ENCODE data around the gene RASAL2. TPM values are rescaled to one million over a fixed set of nuclear protein-coding genes. Genes with fewer than 3 reads are reported as not detected.

Gene RASAL2
- total RNA-seq, 4 donors from 2014 or later: 19.7 to 36.7 (median 27.4) TPM

- TF ChIP-seq, protein P1, sequence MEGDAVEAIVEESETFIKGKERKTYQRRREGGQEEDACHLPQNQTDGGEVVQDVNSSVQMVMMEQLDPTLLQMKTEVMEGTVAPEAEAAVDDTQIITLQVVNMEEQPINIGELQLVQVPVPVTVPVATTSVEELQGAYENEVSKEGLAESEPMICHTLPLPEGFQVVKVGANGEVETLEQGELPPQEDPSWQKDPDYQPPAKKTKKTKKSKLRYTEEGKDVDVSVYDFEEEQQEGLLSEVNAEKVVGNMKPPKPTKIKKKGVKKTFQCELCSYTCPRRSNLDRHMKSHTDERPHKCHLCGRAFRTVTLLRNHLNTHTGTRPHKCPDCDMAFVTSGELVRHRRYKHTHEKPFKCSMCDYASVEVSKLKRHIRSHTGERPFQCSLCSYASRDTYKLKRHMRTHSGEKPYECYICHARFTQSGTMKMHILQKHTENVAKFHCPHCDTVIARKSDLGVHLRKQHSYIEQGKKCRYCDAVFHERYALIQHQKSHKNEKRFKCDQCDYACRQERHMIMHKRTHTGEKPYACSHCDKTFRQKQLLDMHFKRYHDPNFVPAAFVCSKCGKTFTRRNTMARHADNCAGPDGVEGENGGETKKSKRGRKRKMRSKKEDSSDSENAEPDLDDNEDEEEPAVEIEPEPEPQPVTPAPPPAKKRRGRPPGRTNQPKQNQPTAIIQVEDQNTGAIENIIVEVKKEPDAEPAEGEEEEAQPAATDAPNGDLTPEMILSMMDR (IDR thresholded peaks at IDR 0.05; ENCODE audit: low read depth): no peak
Observed at GRCh38 chr1:178052650-178053461, 41.0 kb upstream of the RASAL2 start.

GRCh38 chr1:178055093-178055492 is 38.8 kb upstream of the RASAL2 start:
- TF ChIP-seq, protein P1 (IDR thresholded peaks at IDR 0.05; ENCODE audit: low read depth): no peak

GRCh38 chr1:178055779-178056471 is 38.0 kb upstream of the RASAL2 start:
- TF ChIP-seq, protein P1 (IDR thresholded peaks at IDR 0.05; ENCODE audit: low read depth): no peak

DNA sequence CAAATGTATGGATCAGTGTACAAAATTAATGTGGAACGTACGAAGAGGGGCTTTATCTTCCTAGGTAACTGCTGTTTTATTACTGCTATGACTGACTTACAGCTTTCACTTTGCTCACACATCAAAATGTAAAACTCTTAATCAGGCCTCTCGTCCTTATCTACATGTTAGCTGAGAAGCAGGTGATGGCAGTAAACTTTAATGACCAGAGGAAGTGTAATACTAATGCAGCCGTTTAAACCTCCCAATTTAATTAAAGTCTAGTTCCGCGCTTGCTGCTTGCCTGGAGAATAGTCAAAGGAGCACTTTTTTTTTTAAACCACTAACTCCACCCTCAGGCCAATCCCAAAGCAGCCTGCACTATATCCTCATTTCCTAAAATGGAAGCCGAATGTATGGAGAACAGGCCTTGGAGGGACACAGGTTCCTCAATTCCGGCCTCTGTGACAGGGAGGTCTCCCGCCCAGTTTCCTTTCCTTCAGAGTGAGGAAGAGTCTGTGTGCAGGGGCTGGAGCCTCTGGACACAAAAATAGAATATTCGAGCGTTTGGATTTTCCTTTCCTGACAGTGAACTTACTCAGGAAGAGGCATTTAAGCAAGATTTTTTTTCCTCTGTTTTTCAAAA is 36.7 kb upstream of the RASAL2 start:
- TF ChIP-seq, protein P1 (IDR thresholded peaks at IDR 0.05; ENCODE audit: low read depth): no peak

DNA sequence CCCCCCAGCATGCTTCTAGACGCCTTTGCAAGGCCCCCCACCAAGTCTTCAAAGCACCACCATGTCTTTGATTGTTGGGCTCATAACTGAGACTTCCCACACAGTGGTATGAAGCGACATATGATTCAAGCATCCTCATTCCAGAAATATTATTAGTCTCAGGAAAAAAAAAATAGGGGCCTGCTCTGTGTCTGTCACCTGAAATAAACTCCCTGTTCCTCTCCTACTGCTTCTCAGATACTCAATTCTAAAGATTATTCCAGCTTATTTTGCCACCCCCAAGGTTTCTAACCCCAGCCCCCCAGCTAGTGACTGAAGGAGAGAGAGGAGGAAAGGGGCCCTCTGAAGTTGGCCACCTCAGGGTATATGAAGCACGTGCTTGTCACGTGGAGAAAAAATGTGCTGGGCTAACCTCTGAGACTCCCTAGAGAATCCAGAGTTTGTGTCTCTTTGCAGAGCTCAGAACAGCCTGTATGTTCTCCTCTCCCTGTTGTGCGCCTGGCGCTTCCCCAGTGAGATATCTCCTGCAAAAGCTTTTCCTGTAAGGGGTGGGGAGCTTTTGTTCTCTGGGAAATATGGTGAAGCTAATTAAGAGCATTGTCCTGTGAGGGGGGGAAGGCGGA is 35.9 kb upstream of the RASAL2 start:
- TF ChIP-seq, protein P1 (IDR thresholded peaks at IDR 0.05; ENCODE audit: low read depth): no peak

GRCh38 chr1:178060789-178061556 is 32.9 kb upstream of the RASAL2 start:
- TF ChIP-seq, protein P1 (IDR thresholded peaks at IDR 0.05; ENCODE audit: low read depth): no peak

Measured in subcutaneous adipose tissue (tissue), 4 donors.